8988T (cell line): Measurements from ENCODE around the gene KHDC4.
A peak's percentile ranks its signal among the peaks of the same experiment; 100 is the strongest.
"Not testable (repeated sequence)": the region's sequence is repeated elsewhere in the genome, so short reads cannot be mapped to it uniquely, and the experiment has no call there.

Experiments
- DNase-seq: peaks from one replicate; pipeline ENCODE4 v3.0.0; 2011

The KHDC4 gene

DNA sequence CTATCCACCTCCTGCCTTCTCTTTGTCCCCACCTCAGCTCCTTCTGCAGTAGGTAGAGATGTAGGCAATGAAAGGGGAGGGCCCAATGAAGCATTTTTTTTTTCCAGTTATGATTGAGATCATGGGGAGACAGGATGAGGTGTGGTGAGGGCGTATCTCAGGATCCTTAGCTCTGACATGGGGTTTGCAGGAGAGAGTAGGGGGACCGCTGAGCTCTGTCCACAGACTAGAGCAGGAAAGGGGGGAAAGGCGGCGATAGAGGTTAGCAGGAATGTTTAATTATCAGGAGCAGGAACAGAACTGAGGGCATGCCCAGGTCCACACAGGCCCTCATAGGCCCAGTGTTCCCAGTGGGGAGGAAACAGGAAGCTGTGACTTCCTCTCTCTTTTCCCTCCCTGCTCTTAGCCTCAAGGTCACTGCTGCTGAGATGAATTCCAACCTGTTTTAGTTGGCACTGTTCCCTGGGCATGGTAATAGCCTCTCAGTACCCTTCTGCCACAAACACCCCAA is 6.3 kb upstream of the KHDC4 start:
- DNase-seq: no peak

DNA sequence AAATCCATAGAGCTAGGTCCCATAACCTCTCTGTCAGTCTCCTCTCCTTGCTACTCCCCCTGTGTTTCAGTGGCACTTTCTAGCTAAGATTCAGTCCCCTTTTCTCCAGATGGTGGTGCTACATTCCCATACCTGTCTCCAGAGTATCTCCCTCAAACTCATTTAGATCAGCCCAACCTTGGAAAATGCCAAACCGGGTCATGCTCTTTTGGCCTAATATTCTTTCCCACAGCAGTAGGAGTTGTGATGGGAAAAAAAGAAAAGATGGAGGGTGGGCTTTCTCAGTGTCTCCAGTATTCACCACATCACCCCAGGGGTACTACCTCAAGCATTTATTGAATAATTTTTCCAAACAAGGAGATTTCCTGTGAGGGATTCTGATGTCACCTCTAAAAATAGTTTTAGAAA is 4.0 kb upstream of the KHDC4 start:
- no peak for DNase-seq

DNA sequence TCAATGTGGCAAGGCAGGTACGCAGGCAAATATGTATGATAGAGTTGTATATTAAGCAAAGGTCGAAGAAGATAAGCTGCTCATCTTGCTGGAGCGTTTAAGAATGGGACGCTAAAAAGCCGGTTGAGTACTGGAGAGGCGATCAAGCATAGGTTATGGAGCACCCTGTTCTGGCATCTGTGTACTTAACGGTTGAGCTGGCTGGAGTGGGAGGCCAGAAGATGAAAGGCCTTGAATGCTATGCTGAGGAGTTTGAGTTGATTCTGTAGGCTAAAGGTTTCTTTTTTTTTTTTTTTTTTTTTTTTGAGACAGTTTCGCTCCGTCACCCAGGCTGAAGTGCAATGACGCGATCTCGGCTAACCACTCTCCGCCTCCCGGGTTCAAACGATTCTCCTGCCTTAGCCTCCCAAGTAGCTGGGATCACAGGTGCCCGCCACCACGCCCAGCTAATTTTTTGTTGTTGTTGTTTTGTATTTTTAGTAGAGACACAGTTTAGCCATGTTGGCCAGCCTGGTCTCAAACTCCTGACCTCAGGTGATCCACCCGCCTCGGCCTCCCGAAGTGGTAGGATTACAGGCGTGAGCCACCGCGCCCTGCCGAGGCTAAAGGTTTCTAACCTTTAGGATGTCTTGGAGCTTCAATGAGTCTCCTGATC is 850 bp upstream of the KHDC4 start:
- no peak for DNase-seq

DNA sequence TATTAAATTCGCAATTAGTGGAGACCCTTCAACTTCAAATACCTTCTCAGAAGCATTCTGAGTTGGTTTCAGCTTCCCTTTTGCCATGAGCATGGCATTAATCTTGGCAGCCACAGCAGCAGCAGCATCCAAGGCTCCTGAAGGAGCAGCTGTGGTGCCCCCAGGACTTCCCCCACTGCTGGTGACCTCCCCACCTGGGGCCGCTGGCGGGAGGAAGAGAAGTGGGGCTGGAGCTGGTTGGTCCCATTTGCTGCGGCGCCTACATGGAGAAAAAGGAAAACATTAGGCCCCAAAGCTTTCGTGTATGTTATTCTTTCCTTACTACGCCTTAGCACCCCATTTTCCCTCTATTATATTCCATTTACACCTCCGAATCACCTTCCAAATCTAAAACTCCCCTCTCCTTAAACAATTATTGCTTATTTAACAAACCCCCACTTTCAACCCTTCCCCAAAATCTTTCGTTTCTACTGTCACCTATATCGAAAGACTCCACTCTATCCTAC is 569 bp downstream of the KHDC4 start:
- DNase-seq: no peak

DNA sequence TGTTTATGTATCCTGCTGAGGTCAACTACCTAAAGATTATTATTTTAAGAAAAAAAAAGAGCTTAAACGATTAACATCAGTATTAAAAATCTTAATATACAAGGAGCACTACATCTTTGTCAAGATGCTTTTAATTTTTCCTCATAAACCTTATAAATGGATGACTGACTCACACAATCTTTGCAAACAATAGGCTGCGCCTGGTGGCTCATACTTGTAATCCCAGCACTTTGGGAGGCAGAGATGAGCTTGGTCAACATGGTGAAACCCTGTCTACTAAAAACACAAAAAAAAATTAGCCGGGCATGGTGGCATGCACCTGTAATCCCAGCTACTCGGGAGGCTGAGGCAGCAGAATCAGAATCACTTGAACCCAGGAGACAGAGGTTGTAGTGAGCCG is 1.7 kb downstream of the KHDC4 start:
- no peak for DNase-seq

DNA sequence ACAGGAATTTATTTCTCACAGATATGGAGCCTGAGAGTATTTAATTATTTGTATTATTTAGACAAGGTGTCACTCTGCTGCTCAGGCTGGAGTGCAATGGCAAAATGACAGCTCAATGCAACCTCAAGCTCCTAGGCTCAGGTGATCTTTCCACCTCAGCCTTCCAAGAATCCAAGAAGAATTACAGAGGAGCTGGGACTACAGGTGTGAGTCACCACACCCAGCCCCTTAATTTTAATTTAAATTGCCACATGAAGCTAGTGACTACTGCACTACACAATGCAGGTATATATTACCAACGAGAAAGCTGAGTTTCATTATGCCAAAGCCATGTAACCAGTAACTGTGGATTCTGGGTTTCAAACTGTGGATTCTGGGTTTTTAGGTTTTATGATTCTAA is 2.1 kb downstream of the KHDC4 start:
- DNase-seq: no peak

DNA sequence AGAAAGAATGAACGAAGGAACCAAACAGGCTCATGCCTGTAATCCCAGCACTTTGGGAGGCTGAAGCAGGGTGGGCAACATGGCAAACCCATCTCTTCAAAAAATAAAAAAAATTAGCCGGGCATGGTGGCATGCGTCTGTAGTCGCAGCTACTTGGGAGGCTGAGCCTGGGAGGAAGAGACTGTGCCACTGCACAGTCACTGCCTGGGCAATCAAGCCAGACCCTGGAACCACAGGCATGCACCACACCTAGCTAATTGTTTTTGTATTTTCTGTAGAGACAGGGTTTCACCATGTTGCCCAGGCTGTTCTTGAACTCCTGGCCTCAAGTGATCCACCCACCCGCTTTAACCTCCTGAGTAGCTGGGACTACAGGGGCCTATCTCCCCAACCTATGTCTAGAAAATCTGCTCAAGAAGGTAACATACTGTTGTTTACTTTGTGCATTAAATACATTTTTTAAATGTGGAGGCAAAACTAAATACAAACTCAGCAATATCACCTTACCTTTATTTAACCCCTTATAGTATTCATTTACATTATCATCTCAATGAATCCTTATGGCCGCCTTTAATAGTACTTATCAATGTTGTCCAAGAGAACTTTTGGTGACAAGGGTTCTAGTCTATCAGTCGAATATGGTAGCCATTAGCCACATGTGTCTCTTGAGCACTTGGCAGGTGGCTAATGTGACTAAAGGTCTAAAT is 2.7 kb downstream of the KHDC4 start:
- DNase-seq: no peak

GRCh38 chr1:155930725-155931124 is 3.5 kb downstream of the KHDC4 start:
- DNase-seq: not testable (repeated sequence)

- no peak for DNase-seq
Observed at GRCh38 chr1:155929057-155929456, 5.2 kb downstream of the KHDC4 start.

- DNase-seq: no peak
Observed at GRCh38 chr1:155925506-155925905, 8.7 kb downstream of the KHDC4 start.

DNA sequence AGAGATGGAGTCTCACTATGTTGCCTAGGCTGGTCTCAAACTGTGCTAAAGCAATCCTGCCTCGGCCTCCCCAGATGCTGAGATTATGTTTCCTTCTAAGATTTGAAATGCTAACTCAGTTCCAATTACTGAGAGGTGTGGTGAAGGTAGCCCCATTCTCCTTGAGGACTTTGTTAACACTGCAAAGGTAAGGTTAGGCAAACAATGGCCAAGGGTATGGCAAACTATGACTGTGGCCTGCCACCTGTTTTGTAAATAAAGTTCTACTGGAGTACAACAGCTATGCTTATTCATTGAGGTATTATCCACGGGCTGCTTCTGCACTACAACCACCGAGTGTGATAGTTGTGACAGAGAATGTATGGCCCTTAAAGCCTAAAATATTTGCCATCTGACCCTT is 13.5 kb downstream of the KHDC4 start:
- DNase-seq: no peak

GRCh38 chr1:155919801-155920200 is 14.4 kb downstream of the KHDC4 start:
- DNase-seq: no peak

DNA sequence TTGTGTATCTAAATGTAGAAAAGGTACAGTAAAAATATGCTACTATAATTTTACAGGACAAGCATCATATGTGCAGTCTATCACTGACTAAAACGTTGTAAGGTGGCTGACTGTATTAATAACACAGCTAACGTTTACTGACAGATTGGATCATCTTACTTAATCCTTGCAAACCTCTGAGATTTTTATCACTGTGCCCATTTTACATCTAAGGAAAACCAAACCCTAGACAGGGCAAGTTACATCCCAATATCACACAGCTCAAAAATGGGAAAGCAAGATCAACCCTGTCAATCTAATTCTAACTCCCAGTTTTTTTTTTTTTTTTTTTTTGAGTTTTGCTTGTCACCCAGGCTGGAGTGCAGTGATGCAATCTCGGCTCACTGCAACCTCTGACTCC is 15.6 kb downstream of the KHDC4 start:
- DNase-seq: no peak

DNA sequence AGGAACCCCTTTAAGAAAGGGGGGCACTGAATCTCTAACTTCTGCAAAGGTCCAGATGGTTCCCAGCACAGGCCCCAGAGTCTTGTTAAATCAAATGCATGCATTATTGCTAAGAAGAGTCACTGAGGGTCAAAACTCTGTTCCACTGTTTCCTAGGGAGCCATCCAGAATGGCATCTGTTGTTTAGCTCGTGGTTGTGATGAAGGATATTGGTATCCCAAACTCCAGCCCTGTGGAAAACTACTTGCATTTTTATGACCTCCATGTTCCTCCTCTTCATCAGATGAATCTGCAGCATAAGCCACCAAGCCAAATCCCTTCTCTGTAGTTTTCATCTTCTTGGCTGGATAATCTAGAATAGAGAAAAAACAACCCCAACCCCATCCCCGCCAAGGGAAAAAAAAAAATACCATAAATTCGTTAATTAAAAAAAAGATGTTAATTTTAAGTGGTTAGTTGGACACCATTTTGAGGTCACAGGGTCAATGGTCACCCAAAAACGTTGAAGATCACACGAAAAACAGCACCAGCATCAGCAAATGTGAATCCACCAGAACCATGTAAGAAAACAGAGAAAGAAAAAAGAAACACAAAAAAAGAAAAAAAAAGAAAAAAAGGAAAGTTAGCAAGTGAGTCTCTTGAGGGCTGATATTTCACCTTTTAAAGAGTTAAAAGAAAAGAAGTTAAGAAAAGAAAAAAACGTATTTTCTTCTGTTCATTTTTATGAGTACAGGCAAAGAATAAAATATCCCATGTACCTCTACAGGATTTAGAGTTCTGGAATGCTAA is 20.1 kb downstream of the KHDC4 start:
- no peak for DNase-seq

GRCh38 chr1:155912056-155912536 is 22.1 kb downstream of the KHDC4 start:
- no peak for DNase-seq

- peak; percentile 48 for DNase-seq
Observed at GRCh38 chr1:155911156-155912055, 22.8 kb downstream of the KHDC4 start, which contains the start of gene RIT1. Gene RIT1 (minus strand): TSS chr1:155911349. CDS start chr1:155910761, 588 bp downstream.

GRCh38 chr1:155910621-155911121 is 23.5 kb downstream of the KHDC4 start:
- DNase-seq: no peak

DNA sequence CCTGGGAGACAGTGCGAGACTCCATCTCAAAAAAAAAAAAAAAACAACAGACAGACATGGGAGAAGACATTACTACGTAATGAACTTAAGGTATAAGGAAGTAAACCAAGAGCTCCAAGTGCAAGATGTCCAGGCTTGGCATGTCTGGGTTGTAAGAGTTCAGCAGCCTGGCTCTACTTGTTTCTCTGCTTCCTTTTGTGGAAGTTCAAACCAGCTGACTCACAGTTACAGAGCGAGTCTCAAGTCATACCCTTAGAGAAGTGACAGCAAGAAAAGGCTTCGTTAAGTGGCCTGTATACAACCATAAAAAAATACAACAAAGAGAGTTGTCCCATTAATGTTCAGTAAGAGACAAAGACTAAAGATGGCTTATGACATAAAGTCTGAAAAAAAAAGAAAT is 24.3 kb downstream of the KHDC4 start:
- no peak for DNase-seq

- no peak for DNase-seq
Observed at GRCh38 chr1:155904261-155904660, 30.0 kb downstream of the KHDC4 start.

DNA sequence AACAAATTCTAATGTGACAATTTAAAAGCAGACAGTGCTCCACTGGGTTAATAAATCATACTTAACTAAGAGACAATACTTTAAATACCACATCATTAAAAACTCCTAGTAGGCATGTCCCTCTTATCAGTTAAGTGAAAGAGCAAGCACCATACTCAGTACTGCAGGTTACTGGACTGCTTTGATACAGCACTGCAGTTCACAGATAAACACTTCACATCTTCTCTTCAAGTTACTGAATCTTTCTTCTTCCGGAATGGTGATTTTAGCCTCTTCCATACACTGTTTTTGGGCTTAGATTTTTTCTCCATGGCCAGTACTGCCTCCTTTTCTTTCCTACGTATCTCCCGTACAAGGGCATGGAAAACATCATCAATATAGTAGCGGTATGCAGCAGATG is 34.1 kb downstream of the KHDC4 start:
- no peak for DNase-seq

- no peak for DNase-seq
Observed at GRCh38 chr1:155899683-155900082, 34.5 kb downstream of the KHDC4 start.

GRCh38 chr1:155898888-155899287 is 35.3 kb downstream of the KHDC4 start:
- no peak for DNase-seq
